Thyroid gland (tissue), 4 donors: Measurements from ENCODE around the gene FERMT3. TPM values are rescaled to one million over a fixed set of nuclear protein-coding genes. Genes with fewer than 3 reads are reported as not detected.

ENCODE experiments used
- DNase-seq, 2 donors: peaks; one replicate each; pipeline ENCODE4 v3.0.0-alpha.2; 2019
- H3K27ac ChIP-seq, 3 donors: fragments of 200-600 bp; sonication (generic); 1 replicate in 2 of 3; 2 replicates in 1 of 3; pipeline ENCODE4 v1.5.1; 2016 to 2019; ENCODE audit warnings: mild to moderate bottlenecking in 1 of 3, moderate library complexity in 1 of 3
- H3K27me3 ChIP-seq: fragments of 200-600 bp; sonication (generic); one replicate; pipeline ENCODE4 v1.5.1; 2019
- H3K36me3 ChIP-seq, 2 donors: fragments of 200-600 bp; sonication (generic); one replicate each; pipeline ENCODE4 v1.5.1; 2016 to 2019
- H3K4me1 ChIP-seq, 2 donors: fragments of 200-600 bp; sonication (generic); one replicate each; pipeline ENCODE4 v1.5.1; 2017 to 2019
- H3K4me3 ChIP-seq, 3 donors: fragments of 200-600 bp; sonication (generic); replicated peaks in 1 of 3; 1 replicate in 2 of 3; 2 replicates in 1 of 3; pipeline ENCODE4 v1.5.1; 2016; ENCODE audit warnings: mild to moderate bottlenecking in 1 of 3
- H3K9me3 ChIP-seq: fragments of 200-600 bp; sonication (generic); one replicate; pipeline ENCODE4 v1.5.1; 2017
- POLR2A ChIP-seq, 2 donors: fragments of 450-650 bp; IDR thresholded peaks; one replicate each; pipeline ENCODE4 v1.6.1; 2017; ENCODE audit warnings: antibody characterized with exemption in 2 of 2, mild to moderate bottlenecking in 2 of 2, moderate library complexity in 1 of 2
- WGBS, 2 donors: methylation state at CpG; one replicate each; pipeline ENCODE4 v1.1.5; 2017; 5-methylcytosine and 5-hydroxymethylcytosine counted together
- intact Hi-C: fragments of 100-400 bp; cut with DNase I; formaldehyde crosslinking; loops from one replicate; pipeline ENCODE4 v1.15.1; 2023
- total RNA-seq, 4 donors: library from RNA; depleted of rRNA; stranded (reverse); fragments of >200 nt; gene quantifications; one replicate each; pipeline ENCODE4 v1.2.3, GENCODE V29; 2016
- TF ChIP-seq, protein P1 (sequence below), 6 experiments: fragments of 200-600 bp in 3 of 6; fragments of 450-650 bp in 3 of 6; sonication (generic) in 3 of 6; IDR thresholded peaks; one replicate each; pipeline ENCODE4 v1.5.1; 2016 to 2019; ENCODE audit warnings: antibody characterized with exemption in 6 of 6, mild to moderate bottlenecking in 2 of 6, inconsistent platforms in 1 of 6, moderate library complexity in 1 of 6

Gene FERMT3
- total RNA-seq, 4 donors from 2014 or later: 7.6 to 13.9 (median 10.8) TPM

DNA sequence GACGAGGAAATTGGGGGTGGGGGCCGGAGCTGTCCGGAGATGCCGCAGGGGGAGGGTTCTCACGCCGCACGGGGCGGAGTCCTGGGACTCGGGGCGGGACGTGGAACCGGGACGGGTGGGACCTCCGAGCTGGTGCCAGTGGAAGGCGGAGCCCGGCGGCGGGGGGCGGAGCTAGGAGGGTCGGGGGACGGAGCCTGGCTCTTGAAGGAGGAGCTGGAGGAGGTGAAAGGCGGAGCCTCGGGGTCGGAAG lies 34.6 kb downstream of the FERMT3 start:
- H3K27me3 ChIP-seq: no peaks in the 10 kb centered on the region
- H3K4me3 ChIP-seq: peak overlapping the region in 2 of 3 donors; percentile 35 to 45
- peaks cover 31 to 36% of the 10 kb centered on the region in 2 donors for H3K4me1 ChIP-seq
- peak overlapping the region; percentile 95 to 99 (median 98) for H3K27ac ChIP-seq
- intact Hi-C loops: no loop called here
- H3K36me3 ChIP-seq: peaks cover 10 to 12% of the 10 kb centered on the region in 2 donors
- TF ChIP-seq, protein P1, sequence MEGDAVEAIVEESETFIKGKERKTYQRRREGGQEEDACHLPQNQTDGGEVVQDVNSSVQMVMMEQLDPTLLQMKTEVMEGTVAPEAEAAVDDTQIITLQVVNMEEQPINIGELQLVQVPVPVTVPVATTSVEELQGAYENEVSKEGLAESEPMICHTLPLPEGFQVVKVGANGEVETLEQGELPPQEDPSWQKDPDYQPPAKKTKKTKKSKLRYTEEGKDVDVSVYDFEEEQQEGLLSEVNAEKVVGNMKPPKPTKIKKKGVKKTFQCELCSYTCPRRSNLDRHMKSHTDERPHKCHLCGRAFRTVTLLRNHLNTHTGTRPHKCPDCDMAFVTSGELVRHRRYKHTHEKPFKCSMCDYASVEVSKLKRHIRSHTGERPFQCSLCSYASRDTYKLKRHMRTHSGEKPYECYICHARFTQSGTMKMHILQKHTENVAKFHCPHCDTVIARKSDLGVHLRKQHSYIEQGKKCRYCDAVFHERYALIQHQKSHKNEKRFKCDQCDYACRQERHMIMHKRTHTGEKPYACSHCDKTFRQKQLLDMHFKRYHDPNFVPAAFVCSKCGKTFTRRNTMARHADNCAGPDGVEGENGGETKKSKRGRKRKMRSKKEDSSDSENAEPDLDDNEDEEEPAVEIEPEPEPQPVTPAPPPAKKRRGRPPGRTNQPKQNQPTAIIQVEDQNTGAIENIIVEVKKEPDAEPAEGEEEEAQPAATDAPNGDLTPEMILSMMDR (IDR thresholded peaks at IDR 0.05): no peak
- no peak for TF ChIP-seq POLR2A (IDR thresholded peaks at IDR 0.05)
- H3K9me3 ChIP-seq: no peaks in the 10 kb centered on the region
- WGBS, 2 donors: 0% methylated on average over 6 to 12 of the region's 24 CpGs
- peak; percentile 99 to 100 for DNase-seq

DNA sequence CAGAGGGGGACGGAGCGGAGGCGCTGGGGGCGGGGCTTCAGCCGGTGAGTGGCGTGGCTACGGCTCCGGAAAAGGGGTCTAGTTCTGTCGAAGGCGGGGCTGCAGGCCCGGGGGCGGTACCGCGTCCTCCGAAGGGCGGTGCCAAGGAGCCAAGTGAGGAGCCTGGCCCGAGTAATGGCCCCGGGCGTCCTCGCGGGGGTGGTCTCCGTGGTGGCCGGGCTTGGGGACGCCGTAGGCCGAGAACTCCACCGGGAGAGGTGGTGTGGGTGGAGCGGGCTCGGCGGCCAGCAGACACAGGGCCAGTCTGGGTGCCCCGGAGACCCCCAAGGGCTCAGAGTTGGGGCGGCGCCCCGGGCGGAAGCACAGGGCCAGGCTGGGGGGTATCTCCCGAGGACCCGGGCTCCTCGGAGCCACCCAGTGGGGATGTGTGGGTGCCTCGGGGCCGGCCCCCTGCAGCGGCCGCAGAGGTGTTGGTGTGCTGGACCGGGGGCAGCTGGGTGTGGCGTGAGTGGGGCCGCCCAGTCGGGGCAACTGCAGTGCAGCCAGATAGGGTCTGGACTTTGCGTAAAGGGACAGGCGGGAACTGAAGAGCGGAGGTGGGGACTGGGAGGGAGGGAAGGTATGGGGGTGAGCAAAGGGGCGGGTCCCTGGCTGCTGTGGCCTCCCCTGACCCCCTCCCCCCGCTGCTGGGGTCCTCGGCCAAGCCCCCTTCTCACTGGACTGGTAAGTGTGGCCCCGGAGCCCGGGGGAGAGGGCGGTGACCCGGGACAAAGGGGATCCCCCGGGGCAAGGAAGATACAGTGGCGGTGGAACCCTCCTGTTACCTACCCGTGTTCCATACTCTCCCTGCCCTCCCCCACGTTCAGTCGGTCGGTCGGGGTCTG lies 35.2 kb downstream of the FERMT3 start:
- Histone ChIP-seq H3K4me3 (peak overlapping the region; percentile 28 to 95 (median 63)), H3K36me3 (peaks cover 10 to 12% of the 10 kb centered on the region in 2 donors), H3K9me3 (no peaks in the 10 kb centered on the region), H3K27ac (peak overlapping the region; percentile 78 to 99 (median 95)), H3K4me1 (peaks cover 31 to 36% of the 10 kb centered on the region in 2 donors), H3K27me3 (no peaks in the 10 kb centered on the region)
- DNase-seq: peak; percentile 50 to 61
- 0 to 1% methylated on average over 37 to 44 of the region's 63 CpGs for WGBS, 2 donors
- intact Hi-C loops: no loop called here
- TF ChIP-seq POLR2A (IDR thresholded peaks at IDR 0.05): peak in 1 of 2 donors; percentile 7
- TF ChIP-seq, protein P1 (IDR thresholded peaks at IDR 0.05): no peak

GRCh38 chr11:64243236-64243854 lies 36.8 kb downstream of the FERMT3 start:
- no peaks in the 10 kb centered on the region for H3K27me3 ChIP-seq
- TF ChIP-seq POLR2A (IDR thresholded peaks at IDR 0.05): no peak
- TF ChIP-seq, protein P1 (IDR thresholded peaks at IDR 0.05): no peak
- H3K4me1 ChIP-seq: peaks cover 36 to 37% of the 10 kb centered on the region in 2 donors
- peak overlapping the region in 2 of 3 donors; percentile 78 to 99 for H3K27ac ChIP-seq
- no peaks in the 10 kb centered on the region for H3K9me3 ChIP-seq
- 85 to 88% methylated on average over 8 of the region's 8 CpGs for WGBS, 2 donors
- no peak overlapping the region for H3K4me3 ChIP-seq
- peaks cover 0 to under 1% of the 10 kb centered on the region in 2 donors for H3K36me3 ChIP-seq
- no peak for DNase-seq
- intact Hi-C loops: no loop called here

DNA sequence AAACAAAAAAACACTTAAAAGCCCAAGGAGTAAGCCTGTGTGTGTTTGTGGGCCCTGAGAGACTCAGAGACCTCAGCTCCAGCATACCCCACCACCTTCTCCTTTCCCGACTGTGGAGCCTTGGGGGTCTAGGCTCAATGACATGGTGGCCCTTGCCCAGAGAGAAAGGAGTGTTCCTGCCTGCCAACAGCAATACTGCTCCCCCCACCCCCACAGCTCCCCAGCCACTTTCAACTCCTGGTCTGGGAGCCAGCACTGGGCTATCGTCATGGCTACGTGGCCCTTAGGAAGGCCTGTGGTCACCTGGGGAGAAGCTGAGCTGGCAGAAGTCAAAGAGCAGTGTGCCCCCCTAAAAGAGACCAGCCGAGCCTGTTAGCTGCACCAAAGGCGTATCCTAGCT lies 37.6 kb downstream of the FERMT3 start:
- intact Hi-C loops: no loop called here
- H3K27ac ChIP-seq: no peak overlapping the region

More for the DNA sequence above, 37.6 kb downstream of the FERMT3 start:
- Histone ChIP-seq H3K27me3 (no peaks in the 10 kb centered on the region), H3K4me3 (no peak overlapping the region), H3K4me1 (peaks cover 36 to 37% of the 10 kb centered on the region in 2 donors), H3K9me3 (no peaks in the 10 kb centered on the region), H3K36me3 (no peaks in the 10 kb centered on the region)
- TF ChIP-seq, protein P1 (IDR thresholded peaks at IDR 0.05): no peak
- TF ChIP-seq POLR2A (IDR thresholded peaks at IDR 0.05): no peak
- 67 to 73% methylated on average over 5 of the region's 5 CpGs for WGBS, 2 donors
- DNase-seq: no peak
